T1000 (cell line): ENCODE measurements around the gene CDK2.
"Not testable (repeated sequence)": the region's sequence is repeated elsewhere in the genome, so short reads cannot be mapped to it uniquely, and the experiment has no call there.

Experiments
- DNase-seq: peaks from one replicate; lab custom pipeline; 2025; ENCODE audit warnings: mixed read lengths; lab: John Stamatoyannopoulos, UW

Gene CDK2

DNA sequence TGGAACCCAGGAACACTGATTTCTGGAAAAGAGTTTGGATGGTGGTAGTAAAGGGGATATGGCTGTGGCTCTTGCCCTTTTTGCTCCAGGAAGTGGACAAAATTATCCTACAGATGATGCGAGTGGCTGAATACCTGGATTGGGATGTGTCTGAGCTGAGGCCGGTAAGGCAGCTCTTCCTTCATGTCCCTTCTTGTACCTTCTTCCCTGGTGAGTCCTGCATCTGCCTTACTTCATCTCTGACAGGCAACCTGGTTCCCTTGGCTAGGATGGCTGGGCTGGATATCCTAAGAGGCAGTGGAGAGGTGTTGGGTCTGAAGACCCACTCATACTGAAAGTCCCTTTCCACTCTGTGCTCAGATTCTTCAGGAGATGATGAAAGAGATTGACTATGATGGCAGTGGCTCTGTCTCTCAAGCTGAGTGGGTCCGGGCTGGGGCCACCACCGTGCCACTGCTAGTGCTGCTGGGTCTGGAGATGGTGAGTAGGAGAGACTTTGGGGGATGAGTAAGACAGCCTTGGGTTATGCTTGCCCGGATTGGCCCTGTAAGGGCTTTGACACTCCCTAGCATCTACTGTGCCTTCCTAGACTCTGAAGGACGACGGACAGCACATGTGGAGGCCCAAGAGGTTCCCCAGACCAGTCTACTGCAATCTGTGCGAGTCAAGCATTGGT, 27.7 kb upstream of the CDK2 start:
- no peak for DNase-seq

DNA sequence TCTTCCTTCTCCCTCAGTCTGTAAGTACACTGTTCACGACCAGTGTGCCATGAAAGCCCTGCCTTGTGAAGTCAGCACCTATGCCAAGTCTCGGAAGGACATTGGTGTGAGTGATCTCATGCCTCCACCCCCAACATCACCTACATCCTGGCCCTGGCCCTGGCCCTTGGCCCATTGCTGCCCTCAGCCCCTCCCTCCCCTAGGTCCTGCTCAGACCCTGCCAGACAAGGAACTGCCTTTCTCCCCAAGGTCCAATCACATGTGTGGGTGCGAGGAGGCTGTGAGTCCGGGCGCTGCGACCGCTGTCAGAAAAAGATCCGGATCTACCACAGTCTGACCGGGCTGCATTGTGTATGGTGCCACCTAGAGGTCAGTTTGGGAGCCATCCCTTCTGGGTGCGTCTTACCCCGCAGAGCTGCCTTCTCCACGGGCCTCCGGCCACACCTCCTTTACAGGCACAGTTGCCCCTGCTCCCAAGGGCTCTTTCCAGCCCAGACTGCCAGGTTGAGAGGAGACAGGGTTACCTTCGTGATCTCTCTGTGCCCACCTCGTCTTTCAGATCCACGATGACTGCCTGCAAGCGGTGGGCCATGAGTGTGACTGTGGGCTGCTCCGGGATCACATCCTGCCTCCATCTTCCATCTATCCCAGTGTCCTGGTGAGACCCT, 26.4 kb upstream of the CDK2 start:
- peak; percentile 74 for DNase-seq

DNA sequence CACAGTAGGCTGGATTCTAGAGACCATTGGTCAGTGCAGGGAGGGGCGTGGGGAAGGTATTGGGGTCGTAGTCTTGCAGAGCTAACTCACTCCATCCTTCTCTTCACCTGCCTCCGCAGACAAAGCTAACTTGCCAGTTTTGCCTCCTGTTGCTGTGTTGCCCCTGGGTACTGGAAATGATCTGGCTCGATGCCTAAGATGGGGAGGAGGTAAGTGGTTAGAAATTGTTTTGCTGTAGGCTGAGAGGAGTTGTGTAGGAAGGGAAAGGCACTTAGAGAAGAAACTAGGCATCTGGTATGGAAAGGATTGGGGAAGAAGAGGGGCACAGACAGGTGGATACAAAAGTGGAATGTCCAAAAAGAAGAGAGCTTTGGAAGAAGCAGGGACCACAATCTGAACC, 24.6 kb upstream of the CDK2 start:
- DNase-seq: no peak

DNA sequence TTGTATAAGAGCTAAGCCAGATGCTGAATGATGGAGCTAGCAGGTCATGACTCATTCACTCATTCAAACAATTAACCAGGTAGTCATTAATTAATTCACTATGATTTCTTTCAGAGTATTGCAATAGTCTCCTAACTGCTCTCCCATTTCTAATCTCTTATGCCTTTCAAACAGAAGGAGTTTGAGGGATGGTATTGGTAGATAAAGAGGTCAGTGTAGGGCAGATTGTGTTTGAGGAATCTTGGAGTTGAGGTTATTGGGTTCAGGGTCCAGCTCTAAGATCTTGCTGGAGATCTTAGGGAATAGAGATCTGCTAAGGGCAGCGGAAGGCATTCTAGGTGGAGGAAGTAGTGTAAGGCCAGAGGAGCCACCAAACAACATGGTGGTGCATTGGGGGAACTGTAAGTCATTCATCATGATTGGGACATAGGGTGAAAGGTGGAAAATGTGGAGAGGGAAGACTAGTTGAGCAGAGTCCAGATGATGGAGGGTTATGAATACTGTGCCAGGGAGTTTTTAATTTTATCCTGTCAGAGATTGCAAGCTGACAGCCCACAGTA, 24.0 kb upstream of the CDK2 start:
- DNase-seq: no peak

DNA sequence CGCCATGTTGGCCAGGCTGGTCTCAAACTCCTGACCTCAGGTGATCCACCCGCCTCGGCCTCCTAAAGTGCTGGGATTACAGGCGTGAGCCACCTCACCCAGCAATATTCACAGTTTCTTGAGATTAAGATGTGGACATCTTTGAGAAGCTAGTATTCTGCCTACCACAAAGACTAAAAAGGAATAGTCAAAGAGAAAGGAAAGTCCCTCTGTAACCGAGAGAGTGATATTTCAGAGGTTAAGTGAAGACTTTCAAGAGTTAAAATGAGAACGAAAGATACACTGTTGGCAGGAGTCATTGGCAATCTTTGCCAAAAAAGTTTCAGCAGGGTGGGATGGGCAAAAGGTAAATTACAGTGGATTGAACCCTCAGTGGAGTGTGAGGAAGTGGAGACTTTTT, 20.1 kb upstream of the CDK2 start:
- no peak for DNase-seq

DNA sequence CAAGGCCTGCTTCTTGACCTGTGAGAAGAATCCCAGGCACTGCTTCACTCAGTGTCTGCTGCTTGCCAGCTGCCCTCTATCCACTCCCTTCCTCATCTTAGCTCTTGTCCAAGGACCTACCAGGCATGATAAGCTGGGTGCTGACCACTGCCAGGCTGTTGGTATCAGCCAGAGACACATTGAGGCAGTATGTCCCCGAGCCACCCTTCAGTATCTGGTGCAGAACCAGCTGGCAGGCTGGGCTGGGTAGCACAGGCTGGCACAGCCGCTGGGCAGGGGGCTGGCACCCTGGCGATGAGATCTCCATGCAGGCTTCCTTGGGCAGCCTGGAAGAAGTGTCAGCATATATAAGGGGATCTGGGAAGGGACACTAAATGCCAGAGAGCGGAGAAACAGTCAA, 11.3 kb upstream of the CDK2 start:
- no peak for DNase-seq

DNA sequence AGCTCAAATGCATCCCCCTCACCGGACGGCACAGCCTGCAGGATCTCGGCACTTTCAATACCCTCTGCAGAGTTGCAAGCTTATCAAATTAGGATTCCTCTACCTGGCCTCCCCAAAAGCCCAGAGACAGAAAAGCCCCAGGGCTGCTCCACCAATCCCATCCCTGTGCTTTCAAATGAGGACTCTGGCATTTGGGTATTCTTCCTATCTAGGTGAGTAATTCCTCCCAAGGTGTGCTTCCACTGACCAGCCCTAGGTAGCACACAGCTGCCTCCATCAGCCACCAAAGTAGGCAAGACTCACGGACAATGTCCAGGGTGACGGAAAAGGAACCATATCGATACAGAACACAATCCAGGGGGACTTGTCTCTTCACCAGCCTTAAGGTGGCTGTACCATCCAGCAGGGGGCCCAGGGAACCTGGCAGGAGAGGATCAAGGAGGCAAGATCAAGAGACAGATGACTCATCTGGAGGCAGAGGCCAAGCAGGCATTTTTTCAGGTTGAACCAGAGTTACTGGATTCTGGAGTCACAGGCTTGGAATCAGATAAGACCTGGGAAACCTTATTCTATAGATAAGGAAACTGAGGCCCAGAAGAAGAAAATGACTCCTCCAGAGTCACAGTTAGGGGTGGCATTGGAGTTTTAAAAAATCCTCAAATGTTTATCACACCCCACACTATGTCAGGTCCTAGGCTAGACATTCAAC, 10.7 kb upstream of the CDK2 start:
- DNase-seq: no peak

DNA sequence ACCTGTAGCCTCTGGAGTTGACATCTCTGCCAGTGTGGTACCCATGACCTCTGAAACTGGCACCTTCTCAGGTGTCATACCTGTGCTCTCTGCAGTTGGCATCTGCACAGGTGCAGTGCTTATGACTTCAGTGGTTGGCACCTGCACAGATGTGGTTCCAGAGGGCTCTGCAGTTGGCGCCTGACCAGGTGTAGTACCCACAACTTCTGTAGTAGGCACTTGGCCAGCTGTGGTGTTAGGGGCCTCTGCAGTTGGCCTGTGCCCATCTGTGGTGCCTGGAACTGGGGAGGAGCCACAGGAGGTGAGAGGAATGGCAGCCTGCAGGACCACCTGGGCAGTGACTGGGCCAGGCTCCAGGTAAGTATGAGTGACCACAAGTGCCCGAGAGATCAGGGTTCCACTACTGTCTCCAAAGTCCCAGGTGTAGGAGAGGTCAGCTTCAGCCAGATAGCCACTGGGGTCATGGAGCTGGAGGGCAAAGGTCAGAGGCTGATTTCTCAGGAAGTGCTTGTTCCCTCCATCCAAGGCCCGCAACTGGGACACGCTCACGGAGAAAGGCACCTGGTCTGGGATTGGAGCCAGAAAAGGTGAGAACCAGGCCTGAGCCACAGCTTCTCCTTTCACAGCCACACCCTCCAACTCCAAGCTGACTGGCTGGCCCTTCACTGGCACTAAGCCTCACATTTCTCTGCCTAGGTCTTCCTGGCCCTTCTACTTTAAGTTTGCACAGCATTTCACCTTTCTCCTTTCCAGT, 9.3 kb upstream of the CDK2 start:
- DNase-seq: no peak

DNA sequence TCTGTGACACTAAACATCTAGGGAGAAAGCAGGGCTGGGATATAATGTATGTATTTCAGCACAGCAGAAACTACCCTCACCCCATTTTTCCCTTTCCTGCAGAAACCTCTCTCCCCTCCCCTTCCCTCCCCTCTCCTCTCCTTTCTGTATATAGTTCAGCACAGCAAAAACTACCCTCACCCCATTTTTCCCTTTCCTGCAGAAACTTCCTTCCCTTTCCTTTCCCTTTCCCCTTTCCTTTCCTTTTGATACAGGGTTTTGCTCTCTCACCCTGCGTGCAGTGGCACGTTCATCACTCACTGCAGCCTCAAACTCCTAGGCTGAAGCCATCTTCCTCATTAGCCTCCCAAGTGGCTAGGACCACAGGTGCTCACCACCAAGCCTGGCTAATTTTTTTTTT, 2.9 kb upstream of the CDK2 start:
- no peak for DNase-seq

DNA sequence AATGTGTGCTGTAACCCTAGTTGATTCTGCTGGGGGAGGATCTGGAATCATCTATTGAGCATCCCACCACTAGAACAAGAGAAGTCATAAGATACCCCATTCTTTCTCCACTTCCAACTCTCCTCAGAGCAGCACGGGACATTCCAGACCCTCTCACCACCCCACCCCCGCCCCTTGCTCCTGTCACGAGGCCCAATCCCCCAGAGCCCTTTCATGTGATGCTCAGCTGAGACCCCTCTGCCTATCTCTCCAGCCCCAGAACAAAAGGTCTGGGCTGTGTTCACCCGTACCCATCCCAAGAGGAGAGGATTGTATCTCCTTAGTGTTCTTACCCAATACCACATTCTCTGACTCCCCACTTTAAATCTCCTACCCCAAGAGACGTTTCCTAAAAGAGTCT, 1.4 kb upstream of the CDK2 start:
- DNase-seq: no peak

DNA sequence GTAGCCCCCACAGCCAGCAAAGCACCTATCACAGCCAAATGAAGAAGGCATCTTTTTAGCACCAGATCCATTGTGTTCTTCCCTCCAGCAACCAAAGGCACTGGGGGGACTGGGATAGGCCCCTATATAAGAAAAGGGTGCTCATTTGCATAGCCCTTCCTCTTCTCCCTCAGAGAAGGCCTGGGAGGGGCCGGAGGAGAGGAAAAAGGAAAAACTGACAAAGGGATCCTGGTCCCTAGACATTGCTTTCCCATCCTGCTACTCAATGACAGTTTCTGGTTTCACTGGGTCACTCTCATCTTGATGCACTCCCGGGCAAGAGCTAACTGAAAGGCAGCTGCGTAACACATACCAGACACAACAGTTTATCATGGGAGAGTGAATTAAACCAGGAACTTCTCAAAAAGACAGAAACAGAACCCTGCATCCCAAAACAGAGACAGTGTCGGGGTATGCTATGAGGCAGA, 656 bp upstream of the CDK2 start, which contains the start of gene PMEL:
PMEL (minus strand) TSS at position 102 of the 467 bp plus-strand sequence; CDS start at position 71, 31 bp downstream.
- no peak for DNase-seq

DNA sequence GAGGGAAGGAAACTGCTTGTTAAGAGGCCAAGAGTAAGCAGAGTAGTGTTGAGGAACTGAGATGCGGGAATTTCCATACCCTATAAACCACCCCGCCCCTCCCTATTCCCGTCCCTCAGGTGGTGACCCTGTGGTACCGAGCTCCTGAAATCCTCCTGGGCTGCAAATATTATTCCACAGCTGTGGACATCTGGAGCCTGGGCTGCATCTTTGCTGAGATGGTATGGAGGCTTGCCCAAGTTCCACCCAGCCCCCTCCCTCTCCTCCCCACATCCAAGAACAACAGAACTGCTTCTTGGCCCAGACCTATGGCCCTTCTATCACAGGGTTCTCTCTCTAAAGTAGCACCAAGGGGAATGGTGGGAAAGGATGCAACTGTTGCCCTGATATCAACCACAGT, 2.7 kb downstream of the CDK2 start:
- no peak for DNase-seq

DNA sequence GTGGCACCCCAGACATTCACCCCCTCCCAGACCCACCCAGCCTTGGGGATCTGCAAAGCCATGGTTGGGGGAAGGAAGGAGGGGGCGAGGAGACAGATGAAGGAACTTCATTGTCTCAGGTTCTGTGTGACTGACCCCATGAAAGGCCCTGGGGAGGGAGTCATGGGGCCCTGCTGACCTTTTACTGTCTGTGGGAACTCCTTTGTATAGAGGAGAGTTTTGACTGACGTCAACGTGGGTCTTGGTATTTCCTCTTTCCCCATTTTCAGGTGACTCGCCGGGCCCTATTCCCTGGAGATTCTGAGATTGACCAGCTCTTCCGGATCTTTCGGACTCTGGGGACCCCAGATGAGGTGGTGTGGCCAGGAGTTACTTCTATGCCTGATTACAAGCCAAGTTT, 4.1 kb downstream of the CDK2 start:
- DNase-seq: peak; percentile 8

DNA sequence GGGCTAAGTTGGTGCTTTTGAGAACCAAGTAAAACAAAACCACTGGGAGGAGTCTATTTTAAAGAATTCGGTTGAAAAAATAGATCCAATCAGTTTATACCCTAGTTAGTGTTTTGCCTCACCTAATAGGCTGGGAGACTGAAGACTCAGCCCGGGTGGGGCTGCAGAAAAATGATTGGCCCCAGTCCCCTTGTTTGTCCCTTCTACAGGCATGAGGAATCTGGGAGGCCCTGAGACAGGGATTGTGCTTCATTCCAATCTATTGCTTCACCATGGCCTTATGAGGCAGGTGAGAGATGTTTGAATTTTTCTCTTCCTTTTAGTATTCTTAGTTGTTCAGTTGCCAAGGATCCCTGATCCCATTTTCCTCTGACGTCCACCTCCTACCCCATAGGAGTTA, 5.4 kb downstream of the CDK2 start:
- peak; percentile 29 for DNase-seq

DNA sequence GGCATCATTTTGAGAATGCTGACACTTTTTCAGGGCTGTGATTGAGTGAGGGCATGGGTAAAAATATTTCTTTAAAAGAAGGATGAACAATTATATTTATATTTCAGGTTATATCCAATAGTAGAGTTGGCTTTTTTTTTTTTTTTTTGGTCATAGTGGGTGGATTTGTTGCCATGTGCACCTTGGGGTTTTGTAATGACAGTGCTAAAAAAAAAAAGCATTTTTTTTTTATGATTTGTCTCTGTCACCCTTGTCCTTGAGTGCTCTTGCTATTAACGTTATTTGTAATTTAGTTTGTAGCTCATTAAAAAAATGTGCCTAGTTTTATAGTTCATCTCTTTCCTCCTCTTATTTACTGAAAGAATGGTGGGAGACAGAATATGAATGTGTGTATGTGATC, 5.8 kb downstream of the CDK2 start:
- no peak for DNase-seq

DNA sequence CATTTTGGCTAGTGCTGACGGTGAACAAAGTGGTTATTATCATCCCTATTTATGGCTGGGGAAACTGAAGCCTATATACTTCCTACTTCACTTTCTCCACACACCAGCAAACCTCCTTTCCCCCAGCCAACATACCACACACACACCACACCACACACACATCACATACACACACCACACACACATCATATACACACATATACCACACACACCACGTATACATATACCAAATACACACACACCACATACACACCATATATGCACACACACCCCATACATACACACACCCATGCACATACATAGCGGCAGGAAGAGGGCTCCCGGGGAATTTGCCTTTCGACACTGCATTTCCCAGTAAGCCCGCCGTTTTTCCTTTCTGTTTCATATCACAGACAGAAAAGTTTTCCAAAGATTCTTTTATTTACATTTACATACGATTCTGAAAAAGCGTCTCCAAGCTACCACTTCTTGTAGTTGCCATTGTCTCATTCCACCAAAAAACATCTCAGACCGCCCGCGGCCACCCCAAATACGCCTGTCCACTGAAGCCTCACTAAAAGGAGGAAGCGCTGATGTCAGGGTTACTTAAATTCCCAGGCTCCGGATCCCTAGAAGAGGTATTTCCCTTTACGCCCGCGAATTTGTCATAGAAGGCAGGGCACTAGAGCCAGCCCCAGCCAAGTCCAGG, 6.4 kb downstream of the CDK2 start:
- no peak for DNase-seq

DNA sequence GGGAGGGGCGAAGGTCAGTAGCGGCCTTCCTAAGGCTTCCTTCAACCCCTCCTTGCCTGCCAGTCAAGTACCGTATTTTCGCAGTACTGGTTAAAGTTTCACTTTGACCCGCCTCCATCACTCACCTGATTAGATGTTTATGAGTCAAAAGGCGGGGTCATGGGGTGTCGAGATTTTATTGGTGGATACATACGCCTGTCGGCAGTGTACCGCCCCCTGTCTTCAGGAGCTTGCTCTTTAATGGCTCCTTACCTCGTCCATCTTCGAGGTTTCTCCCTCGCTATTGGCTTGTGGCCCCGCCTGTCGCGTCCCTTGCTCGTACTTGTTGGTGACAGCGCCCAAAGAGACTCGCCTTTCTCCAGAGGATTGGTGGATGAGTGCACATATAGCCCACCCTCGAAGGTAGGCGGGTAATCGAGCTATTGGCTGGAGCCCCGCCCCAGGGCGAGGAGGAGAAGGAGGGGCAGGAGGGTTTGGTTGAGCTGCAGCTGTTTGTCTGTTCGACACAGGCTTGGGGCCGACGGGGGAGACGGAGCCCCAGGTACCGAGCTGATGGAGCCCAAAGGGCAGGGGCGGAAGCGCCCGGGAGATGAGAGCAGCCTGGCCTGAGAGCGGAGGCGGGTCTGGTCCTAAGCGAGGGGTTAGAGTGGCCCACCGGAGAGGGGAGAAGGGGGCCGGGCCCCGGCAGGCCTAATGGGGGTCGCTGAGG, 7.1 kb downstream of the CDK2 start, which contains the start of gene RAB5B:
RAB5B (plus strand) TSS at position 480 of the 709 bp plus-strand sequence. CDS start 12,883 bp downstream, outside the sequence.
- peak; percentile 100 for DNase-seq

DNA sequence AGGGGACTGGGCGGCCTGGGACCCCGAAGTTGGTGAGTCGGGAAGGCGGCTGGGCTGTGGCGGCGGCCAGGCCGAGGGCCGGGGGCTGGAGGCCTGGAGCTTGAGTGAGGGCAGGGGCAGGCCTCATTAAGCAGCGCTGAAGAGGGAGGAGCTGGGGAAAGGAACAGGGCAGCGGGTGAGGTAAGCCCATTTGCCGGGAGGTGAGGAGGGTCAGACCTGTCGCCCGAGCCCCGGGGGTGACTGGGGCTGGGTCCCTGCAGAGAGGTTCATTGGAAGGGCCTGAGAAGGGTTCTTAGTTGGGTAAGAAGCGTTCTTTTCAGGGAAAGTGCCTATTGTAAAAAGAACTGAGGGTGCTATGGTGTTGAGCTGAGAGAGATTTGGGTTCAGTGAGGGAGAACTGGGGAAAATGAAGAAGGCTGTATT, 7.7 kb downstream of the CDK2 start:
- no peak for DNase-seq

DNA sequence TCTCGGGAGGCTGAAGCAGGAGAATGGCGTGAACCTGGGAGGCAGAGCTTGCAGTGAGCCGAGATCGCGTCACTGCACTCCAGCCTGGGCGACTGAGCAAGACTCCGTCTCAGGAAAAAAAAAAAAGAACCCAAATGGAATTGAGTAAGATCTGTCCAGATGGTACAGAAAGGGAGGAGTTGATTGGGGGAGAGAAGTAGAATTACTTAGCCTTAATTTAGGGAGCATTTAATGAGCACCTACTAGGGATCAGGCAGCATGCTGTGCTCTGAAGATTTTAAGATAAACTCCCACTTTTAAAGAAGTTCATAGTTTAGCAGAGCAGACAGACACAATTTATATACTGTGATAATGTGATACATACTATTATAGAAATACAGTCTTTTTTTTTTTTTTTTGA, 11.8 kb downstream of the CDK2 start:
- DNase-seq: no peak

DNA sequence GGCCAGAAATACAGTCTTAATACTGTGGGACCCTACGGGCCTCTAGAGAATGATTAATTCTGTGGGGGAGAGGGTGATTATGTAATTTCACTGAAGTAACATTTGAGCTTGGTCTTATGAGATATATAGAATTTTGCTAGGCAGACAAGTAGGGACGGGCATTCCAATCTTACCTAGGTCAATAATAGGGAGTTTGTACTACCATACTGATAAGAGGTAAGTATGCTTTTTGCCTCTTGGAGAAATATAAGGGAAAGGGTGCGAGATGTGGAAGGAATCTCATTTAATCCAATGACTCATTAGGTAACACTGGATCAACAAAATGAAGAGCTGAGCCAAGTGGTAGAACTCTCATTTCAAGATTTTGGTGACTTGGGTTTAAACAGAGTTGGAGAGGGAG, 12.4 kb downstream of the CDK2 start:
- no peak for DNase-seq

DNA sequence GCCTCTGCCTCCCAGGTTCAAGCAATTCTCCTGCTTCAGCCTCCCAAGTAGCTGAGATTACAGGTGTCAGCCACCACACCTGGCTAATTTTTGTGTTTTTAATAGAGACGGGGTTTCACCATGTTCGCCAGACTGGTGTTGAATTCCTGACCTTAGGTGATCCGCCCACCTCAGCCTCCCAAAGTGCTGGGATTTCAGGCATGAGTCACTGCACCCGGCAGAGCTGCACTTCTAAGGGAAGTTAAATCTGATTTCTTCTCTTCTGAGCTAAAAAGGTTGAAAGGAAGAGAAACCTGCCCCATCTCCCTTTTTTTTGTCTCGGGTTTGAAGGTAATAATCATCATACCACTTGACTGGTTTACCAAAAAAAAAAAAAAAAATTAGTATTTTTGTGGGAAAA, 15.3 kb downstream of the CDK2 start:
- not testable (repeated sequence) for DNase-seq
